Measurements from ENCODE around the gene CACNA1I. TPM values are rescaled to one million over a fixed set of nuclear protein-coding genes. Genes with fewer than 3 reads are reported as not detected.
A peak's percentile ranks its signal among the peaks of the same experiment; 100 is the strongest.

CACNA1I gene
- total and polyA plus RNA-seq, 10 donors = 0.24 to 4.1 (median 1.1) TPM

DNA sequence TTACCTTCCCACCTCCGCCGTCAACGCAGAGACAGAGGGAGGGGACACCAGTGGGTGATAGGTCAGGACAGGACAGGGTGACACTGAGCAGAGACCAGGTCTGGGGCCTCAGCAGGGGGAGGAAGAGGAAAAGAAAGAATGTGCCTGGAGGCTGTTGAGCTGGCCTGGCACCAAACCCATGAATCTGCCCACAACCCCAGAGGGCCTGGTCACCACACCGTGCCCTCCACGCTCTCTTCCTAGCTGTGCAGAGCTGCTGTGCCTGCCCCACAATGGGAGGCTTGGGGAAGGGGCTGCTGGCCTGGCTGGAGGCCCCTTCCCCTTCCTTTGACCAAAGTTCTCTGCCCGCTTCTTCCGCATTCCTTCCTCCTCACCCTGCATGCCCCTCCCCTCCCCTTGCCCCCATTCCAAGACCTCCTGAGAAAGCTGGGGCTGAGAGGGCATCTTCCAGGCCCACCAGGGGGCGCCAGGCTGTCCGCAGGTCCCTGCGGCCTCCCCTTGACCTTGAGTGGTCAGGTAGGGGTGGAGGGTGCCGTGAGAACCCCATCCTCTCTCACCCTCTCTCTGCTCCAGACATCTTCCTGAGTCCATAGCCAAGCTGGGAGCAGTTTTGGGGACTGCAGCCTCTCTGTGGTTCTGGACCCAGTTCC lies 11.0 kb upstream of the CACNA1I start:
- intact Hi-C loops (cut with DNase I; ENCODE audit: low total_unique reads) = no loop called here
- Histone ChIP-seq H3K27me3 (replicated peaks in 1 of 7) (peaks cover 2 to 84% (median 46%) of the 10 kb centered on the region in 7 donors), H3K9me3 (no peaks in the 10 kb centered on the region), H3K27ac (no peak overlapping the region), H3K4me3 (no peak overlapping the region), H3K4me1 (peaks cover 0 to 18% (median 8%) of the 10 kb centered on the region in 6 donors), H3K36me3 (no peaks in the 10 kb centered on the region)
- 42 to 52% (median 47%) methylated on average over 11 of the region's 11 CpGs for WGBS, 5 donors
- TF ChIP-seq, protein P1, sequence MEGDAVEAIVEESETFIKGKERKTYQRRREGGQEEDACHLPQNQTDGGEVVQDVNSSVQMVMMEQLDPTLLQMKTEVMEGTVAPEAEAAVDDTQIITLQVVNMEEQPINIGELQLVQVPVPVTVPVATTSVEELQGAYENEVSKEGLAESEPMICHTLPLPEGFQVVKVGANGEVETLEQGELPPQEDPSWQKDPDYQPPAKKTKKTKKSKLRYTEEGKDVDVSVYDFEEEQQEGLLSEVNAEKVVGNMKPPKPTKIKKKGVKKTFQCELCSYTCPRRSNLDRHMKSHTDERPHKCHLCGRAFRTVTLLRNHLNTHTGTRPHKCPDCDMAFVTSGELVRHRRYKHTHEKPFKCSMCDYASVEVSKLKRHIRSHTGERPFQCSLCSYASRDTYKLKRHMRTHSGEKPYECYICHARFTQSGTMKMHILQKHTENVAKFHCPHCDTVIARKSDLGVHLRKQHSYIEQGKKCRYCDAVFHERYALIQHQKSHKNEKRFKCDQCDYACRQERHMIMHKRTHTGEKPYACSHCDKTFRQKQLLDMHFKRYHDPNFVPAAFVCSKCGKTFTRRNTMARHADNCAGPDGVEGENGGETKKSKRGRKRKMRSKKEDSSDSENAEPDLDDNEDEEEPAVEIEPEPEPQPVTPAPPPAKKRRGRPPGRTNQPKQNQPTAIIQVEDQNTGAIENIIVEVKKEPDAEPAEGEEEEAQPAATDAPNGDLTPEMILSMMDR (IDR thresholded peaks at IDR 0.05 in 8 of 11, conservative IDR thresholded peaks at IDR 0.05 in 3 of 11) = peak in 4 of 11 experiments; percentile 28 to 53 (median 32)
- TF ChIP-seq POLR2A (IDR thresholded peaks at IDR 0.05) = no peak
- DNase-seq = no peak

DNA sequence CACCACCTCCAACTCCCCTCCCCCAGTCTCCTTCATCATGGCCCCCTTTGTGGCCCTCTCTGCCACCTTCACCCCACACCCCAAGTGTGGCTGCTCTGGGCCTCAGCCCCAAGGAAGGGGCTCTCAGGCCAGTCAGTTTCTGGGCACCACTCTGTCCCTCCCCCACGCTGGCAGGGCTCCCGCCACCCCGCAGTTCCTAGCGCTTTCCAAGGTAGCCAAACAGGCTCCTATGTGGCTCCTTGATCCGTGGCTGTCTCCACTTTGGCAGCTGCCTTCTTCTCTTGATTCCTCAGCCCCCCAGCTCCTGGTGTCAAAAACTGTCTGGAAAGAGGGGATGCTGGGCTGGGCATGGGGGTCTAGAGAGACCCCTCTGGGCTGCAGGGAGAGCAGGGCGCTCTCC lies 10.4 kb upstream of the CACNA1I start:
- Histone ChIP-seq H3K27ac (no peak overlapping the region), H3K4me3 (no peak overlapping the region), H3K4me1 (peaks cover 0 to 18% (median 8%) of the 10 kb centered on the region in 6 donors), H3K36me3 (no peaks in the 10 kb centered on the region), H3K9me3 (no peaks in the 10 kb centered on the region), H3K27me3 (replicated peaks in 1 of 7) (peaks cover 2 to 79% (median 46%) of the 10 kb centered on the region in 7 donors)
- intact Hi-C loops (cut with DNase I; ENCODE audit: low total_unique reads) = no loop called here
- 53 to 70% (median 59%) methylated on average over 6 of the region's 6 CpGs for WGBS, 5 donors
- TF ChIP-seq, protein P1 (IDR thresholded peaks at IDR 0.05 in 8 of 11, conservative IDR thresholded peaks at IDR 0.05 in 3 of 11) = no peak
- DNase-seq = no peak

DNA sequence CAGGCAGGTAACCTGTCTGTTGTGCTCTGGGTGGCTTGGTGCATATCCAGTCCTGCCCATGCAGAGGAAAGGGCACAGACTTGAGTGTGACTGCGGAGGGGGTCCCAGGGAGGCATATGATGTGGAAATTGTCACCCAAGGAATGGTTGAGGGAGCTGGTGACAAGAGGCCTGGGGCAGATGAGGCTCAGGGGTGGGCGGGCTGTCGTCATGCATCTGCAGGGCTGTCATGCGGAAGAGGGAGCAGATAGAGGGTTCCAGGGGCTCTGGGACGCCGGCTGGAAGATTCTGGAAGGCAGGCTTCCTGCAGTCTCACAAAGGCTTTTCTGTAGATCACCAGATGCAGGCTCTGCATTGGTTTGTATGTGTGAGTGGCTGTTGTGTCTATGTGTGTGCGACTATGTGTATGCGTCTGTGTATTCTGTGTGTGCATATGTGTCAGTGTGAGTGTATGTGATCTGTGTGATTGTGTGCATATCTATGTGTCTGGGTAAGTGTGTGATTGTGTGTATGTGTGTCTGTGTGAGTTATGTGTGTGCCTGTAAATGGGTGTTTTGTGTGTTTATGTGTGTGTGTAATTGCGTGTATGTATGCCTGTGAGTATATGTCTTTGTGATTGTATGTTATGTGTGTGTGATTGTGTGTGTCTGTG lies 7.6 kb upstream of the CACNA1I start:
- TF ChIP-seq POLR2A (IDR thresholded peaks at IDR 0.05) (no peak), POLR2AphosphoS5 (IDR thresholded peaks at IDR 0.05) (no peak)
- TF ChIP-seq, protein P1 (IDR thresholded peaks at IDR 0.05 in 8 of 11, conservative IDR thresholded peaks at IDR 0.05 in 3 of 11) = no peak
- 74 to 79% (median 75%) methylated on average over 9 of the region's 9 CpGs for WGBS, 5 donors
- H3K36me3 ChIP-seq = no peaks in the 10 kb centered on the region
- no peak overlapping the region for H3K27ac ChIP-seq
- H3K4me1 ChIP-seq = peaks cover 0 to 20% (median 14%) of the 10 kb centered on the region in 6 donors
- no peak for DNase-seq
- intact Hi-C loops (cut with DNase I; ENCODE audit: low total_unique reads) = no loop called here
- no peaks in the 10 kb centered on the region for H3K9me3 ChIP-seq
- no peak overlapping the region for H3K4me3 ChIP-seq
- peaks cover 0 to 50% (median 24%) of the 10 kb centered on the region in 7 donors for H3K27me3 ChIP-seq (replicated peaks in 1 of 7)

All from spleen (tissue), 11 donors.